ENCODE results near the gene PRKCI.
A peak's percentile ranks its signal among the peaks of the same experiment; 100 is the strongest.

The PRKCI gene

GRCh38 chr3:170221924-170222646 lies at the start of gene PRKCI:
Gene PRKCI (plus strand): TSS chr3:170222424. CDS start chr3:170222670, 246 bp downstream.
- DNase-seq (ENCODE audit: extremely low spot score): peak; percentile 92
- POLR2A ChIA-PET: interaction anchor here (0.7 to 1.4 kb wide), 3 partner anchors 11 to 1569 kb away, joined by 3 to 7 read pairs (median 6); partner anchors contain the start of gene PHC3
- CTCF ChIA-PET: interaction anchor here (0.5 to 0.6 kb wide), 2 partner anchors 392 to 1040 kb away, joined by 3 to 6 read pairs; no protein-coding TSS in a partner anchor
- no peak for TF ChIP-seq FOXK2 (IDR thresholded peaks at IDR 0.05)
- TF ChIP-seq HDGF (IDR thresholded peaks at IDR 0.05; ENCODE audit: borderline replicate concordance): no peak
- no peak for TF ChIP-seq FOXA1 (IDR thresholded peaks at IDR 0.05)
- TF ChIP-seq BHLHE40 (IDR thresholded peaks at IDR 0.05; ENCODE audit: borderline replicate concordance): peak; percentile 98
- no peak for TF ChIP-seq ARNT (IDR thresholded peaks at IDR 0.05)
- TF ChIP-seq CTBP1 (IDR thresholded peaks at IDR 0.05; ENCODE audit: borderline replicate concordance): no peak
- TF ChIP-seq L3MBTL2 (conservative IDR thresholded peaks at IDR 0.05): no peak; the same call in 1 of the 2 replicates
- peak; percentile 72; the same call in 1 of the 2 replicates for TF ChIP-seq FOXM1 (IDR thresholded peaks at IDR 0.05; ENCODE audit: borderline replicate concordance)
- no peak for TF ChIP-seq ZNF384 (IDR thresholded peaks at IDR 0.05)
- no peak for TF ChIP-seq PKNOX1 (IDR thresholded peaks at IDR 0.05)
- TF ChIP-seq LEF1 (IDR thresholded peaks at IDR 0.05; ENCODE audit: borderline replicate concordance): no peak
- peak; percentile 48; the same call in 1 of the 2 replicates for TF ChIP-seq ELF4 (IDR thresholded peaks at IDR 0.05)
- no peak for TF ChIP-seq SP1 (IDR thresholded peaks at IDR 0.05)
- no peak for TF ChIP-seq NFRKB (IDR thresholded peaks at IDR 0.05)
- TF ChIP-seq SUZ12 (IDR thresholded peaks at IDR 0.05): no peak
- TF ChIP-seq TARDBP (IDR thresholded peaks at IDR 0.05): no peak

GRCh38 chr3:170178651-170179050 lies 43.6 kb upstream of the PRKCI start:
- no peak for DNase-seq (ENCODE audit: extremely low spot score)
- no peak for TF ChIP-seq LEF1 (IDR thresholded peaks at IDR 0.05; ENCODE audit: borderline replicate concordance)
- TF ChIP-seq HDGF (IDR thresholded peaks at IDR 0.05; ENCODE audit: borderline replicate concordance): no peak
- TF ChIP-seq SP1 (IDR thresholded peaks at IDR 0.05): no peak
- no peak for TF ChIP-seq L3MBTL2 (conservative IDR thresholded peaks at IDR 0.05)
- TF ChIP-seq ZNF384 (IDR thresholded peaks at IDR 0.05): no peak
- no peak for TF ChIP-seq TARDBP (IDR thresholded peaks at IDR 0.05)
- TF ChIP-seq SUZ12 (IDR thresholded peaks at IDR 0.05): no peak
- no peak for TF ChIP-seq FOXK2 (IDR thresholded peaks at IDR 0.05)
- TF ChIP-seq ARNT (IDR thresholded peaks at IDR 0.05): no peak
- TF ChIP-seq FOXA1 (IDR thresholded peaks at IDR 0.05): no peak
- no peak for TF ChIP-seq FOXM1 (IDR thresholded peaks at IDR 0.05; ENCODE audit: borderline replicate concordance)
- no peak for TF ChIP-seq PKNOX1 (IDR thresholded peaks at IDR 0.05)
- no peak for TF ChIP-seq BHLHE40 (IDR thresholded peaks at IDR 0.05; ENCODE audit: borderline replicate concordance)
- no peak for TF ChIP-seq NFRKB (IDR thresholded peaks at IDR 0.05)
- TF ChIP-seq ELF4 (IDR thresholded peaks at IDR 0.05): no peak
- no peak for TF ChIP-seq CTBP1 (IDR thresholded peaks at IDR 0.05; ENCODE audit: borderline replicate concordance)
- POLR2A ChIA-PET: no interaction called here
- CTCF ChIA-PET: no interaction called here

- CTCF ChIA-PET: no interaction called here
- DNase-seq (ENCODE audit: extremely low spot score): no peak
- TF ChIP-seq HDGF (IDR thresholded peaks at IDR 0.05; ENCODE audit: borderline replicate concordance): no peak
- no peak for TF ChIP-seq FOXK2 (IDR thresholded peaks at IDR 0.05)
- TF ChIP-seq L3MBTL2 (conservative IDR thresholded peaks at IDR 0.05): no peak
- no peak for TF ChIP-seq NFRKB (IDR thresholded peaks at IDR 0.05)
- TF ChIP-seq TARDBP (IDR thresholded peaks at IDR 0.05): no peak
- no peak for TF ChIP-seq SUZ12 (IDR thresholded peaks at IDR 0.05)
- no peak for TF ChIP-seq BHLHE40 (IDR thresholded peaks at IDR 0.05; ENCODE audit: borderline replicate concordance)
- no peak for TF ChIP-seq FOXM1 (IDR thresholded peaks at IDR 0.05; ENCODE audit: borderline replicate concordance)
- TF ChIP-seq CTBP1 (IDR thresholded peaks at IDR 0.05; ENCODE audit: borderline replicate concordance): no peak
- TF ChIP-seq PKNOX1 (IDR thresholded peaks at IDR 0.05): no peak
- no peak for TF ChIP-seq ARNT (IDR thresholded peaks at IDR 0.05)
- TF ChIP-seq LEF1 (IDR thresholded peaks at IDR 0.05; ENCODE audit: borderline replicate concordance): no peak
- TF ChIP-seq SP1 (IDR thresholded peaks at IDR 0.05): no peak
- TF ChIP-seq ZNF384 (IDR thresholded peaks at IDR 0.05): no peak
- no peak for TF ChIP-seq FOXA1 (IDR thresholded peaks at IDR 0.05)
- POLR2A ChIA-PET: no interaction called here
These were observed 42.8 kb upstream of the PRKCI start for GRCh38 chr3:170179432-170179831.

- DNase-seq (ENCODE audit: extremely low spot score): no peak
- CTCF ChIA-PET: interaction anchor here (0.6 kb wide), 1 partner anchor 40 kb away, joined by 5 read pairs; no protein-coding TSS in a partner anchor
- TF ChIP-seq PKNOX1 (IDR thresholded peaks at IDR 0.05) (peak; percentile 44; the same call in 1 of the 2 replicates), ZNF384 (IDR thresholded peaks at IDR 0.05) (peak; percentile 77), L3MBTL2 (conservative IDR thresholded peaks at IDR 0.05) (no peak)
- POLR2A ChIA-PET: no interaction called here
These were observed 41.9 kb upstream of the PRKCI start for GRCh38 chr3:170180079-170180907.
